ENCODE measurements around the gene HSDL1. TPM values are rescaled to one million over a fixed set of nuclear protein-coding genes. Genes with fewer than 3 reads are reported as not detected.

The HSDL1 gene
- total RNA-seq, 1 donor from 2014 or later = 15.3 TPM

DNA sequence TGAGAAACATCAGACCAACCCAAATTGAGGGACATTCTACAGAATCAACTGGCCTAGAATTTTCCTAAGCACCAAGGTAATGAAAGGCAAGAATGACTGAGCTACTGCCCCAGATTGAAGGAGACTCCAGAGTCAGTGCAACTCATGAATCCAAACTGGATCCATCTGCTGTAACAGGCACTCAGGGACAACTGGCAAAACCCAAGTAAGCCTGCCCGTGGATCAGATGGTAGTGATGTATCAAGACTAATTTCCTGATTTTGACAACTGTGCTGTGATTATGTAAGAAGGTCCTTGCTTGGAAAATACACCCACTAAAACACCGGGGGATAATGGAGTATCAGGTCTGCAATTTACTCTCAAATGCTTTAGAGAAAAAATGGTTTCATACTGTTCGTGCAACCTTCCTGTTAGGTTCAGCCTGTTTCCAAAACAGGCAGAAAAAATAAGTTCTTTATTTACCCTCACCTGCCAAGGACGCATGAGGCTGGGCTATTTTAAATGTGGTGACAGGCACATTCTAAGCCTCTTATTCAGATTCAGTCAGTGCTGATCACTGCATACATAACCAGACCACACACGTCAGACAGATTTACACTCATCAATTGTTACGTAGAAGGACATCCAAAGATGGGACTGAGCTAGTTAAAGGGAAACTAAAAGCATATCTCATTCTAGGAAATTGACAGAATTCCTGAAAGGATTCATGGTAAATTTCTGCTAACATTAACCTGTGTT lies 35.2 kb downstream of the HSDL1 start:
- DNase-seq (no peak), ATAC-seq (ENCODE audit: low read depth) (no peak)
- peaks cover 36% of the 10 kb centered on the region for H3K4me1 Mint-ChIP-seq
- H3K4me3 Mint-ChIP-seq = no peak overlapping the region
- ChIA-PET POLR2A (no interaction called here), CTCF (no interaction called here)
- H3K9me3 Mint-ChIP-seq = no peaks in the 10 kb centered on the region
- H3K27ac Mint-ChIP-seq = no peak overlapping the region
- no peaks in the 10 kb centered on the region for H3K27me3 Mint-ChIP-seq
- TF ChIP-seq CTCF (IDR thresholded peaks at IDR 0.05) = no peak
- intact Hi-C loops (cut with micrococcal nuclease) = no loop called here
- H3K36me3 Mint-ChIP-seq (ENCODE audit: low read depth) = peaks cover 44% of the 10 kb centered on the region

GRCh38 chr16:84107921-84108320 lies 37.1 kb downstream of the HSDL1 start:
- Mint-ChIP-seq H3K4me1 (peaks cover 34% of the 10 kb centered on the region), H3K27ac (no peak overlapping the region), H3K36me3 (ENCODE audit: low read depth) (peaks cover 44% of the 10 kb centered on the region), H3K9me3 (no peaks in the 10 kb centered on the region), H3K4me3 (no peak overlapping the region), H3K27me3 (no peaks in the 10 kb centered on the region)
- intact Hi-C loops (cut with micrococcal nuclease) = no loop called here
- DNase-seq (no peak), ATAC-seq (ENCODE audit: low read depth) (no peak)
- no peak for TF ChIP-seq CTCF (IDR thresholded peaks at IDR 0.05)
- ChIA-PET CTCF (no interaction called here), POLR2A (interaction anchor here (1.4 kb wide), 1 partner anchor 9 kb away, joined by 4 read pairs; the partner anchor contains the start of gene MBTPS1)

DNA sequence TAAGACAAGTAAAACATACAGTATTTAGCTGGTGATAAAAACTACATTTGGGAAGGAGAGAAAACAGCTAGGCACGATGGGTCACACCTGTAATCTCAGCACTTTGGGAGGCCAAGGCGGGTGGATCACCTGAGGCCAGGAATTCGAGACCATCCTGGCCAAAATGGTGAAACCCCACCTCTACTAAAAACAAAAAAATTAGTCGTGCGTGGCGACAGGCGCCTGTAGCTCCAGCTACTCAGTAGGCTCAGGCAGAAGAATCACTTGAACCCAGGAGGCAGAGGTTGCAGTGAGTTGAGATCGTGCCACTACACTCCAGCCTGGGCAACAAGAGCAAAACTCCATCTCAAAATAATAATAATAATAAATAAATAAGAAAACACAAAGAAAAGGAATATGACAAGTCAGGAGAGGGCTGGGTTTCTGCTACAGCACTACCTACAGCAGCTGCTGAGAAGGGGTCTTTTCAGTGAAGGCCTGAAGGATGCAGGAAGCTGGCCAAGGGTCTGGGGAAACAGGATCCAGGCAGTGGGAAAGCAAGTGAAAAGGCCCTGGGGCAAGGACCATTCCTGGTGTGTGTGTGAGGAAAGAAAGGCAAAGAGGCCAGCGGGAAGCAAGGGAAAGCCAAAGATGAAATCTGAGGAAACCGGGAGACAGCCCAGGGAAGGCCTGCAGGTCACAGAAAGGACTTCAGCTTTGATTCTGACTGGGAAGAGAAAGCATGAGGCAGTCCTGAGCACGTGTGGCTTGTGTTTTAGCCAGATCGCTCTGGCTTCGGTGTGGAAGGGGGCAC lies 38.8 kb downstream of the HSDL1 start:
- no peak for TF ChIP-seq CTCF (IDR thresholded peaks at IDR 0.05)
- intact Hi-C loops (cut with micrococcal nuclease) = no loop called here
- Mint-ChIP-seq H3K4me3 (no peak overlapping the region), H3K27ac (no peak overlapping the region), H3K4me1 (peaks cover 35% of the 10 kb centered on the region), H3K27me3 (no peaks in the 10 kb centered on the region), H3K36me3 (ENCODE audit: low read depth) (peaks cover 53% of the 10 kb centered on the region), H3K9me3 (no peaks in the 10 kb centered on the region)
- ATAC-seq (ENCODE audit: low read depth) (no peak), DNase-seq (no peak)
- CTCF ChIA-PET = interaction anchor here (0.8 to 1.0 kb wide), 2 partner anchors 22 to 81 kb away, joined by 3 read pairs; partner anchors contain the start of gene TAF1C
- POLR2A ChIA-PET = interaction anchor here (1.6 kb wide), 1 partner anchor 11 kb away, joined by 8 read pairs; the partner anchor contains the start of gene MBTPS1

DNA sequence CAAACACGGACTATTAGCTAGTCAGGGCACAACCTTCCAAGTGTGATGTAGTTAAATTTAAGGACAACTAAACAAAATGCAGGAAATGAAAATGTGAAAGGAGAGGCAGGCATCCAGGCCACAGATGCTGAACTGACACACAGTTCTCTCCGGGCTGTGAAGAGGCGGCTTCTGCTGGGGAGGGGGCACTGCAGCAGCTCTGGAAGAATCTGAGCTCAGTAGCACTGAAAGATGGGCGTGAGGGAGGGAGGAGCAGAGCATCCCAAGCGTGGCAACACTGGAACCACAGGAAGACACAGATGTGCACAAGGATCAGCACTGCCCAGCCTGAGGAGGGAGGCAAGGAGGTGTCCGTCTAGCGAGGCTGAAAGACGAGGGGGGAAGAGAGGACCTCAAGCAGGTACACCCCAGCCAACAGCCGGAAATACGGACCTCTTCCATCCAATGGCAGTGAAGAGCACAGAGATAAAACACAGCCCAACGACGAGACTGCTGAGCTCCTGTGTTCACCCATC lies 39.6 kb downstream of the HSDL1 start:
- H3K4me1 Mint-ChIP-seq = peaks cover 28% of the 10 kb centered on the region
- no peaks in the 10 kb centered on the region for H3K9me3 Mint-ChIP-seq
- ChIA-PET POLR2A (interaction anchor here (1.6 kb wide), 1 partner anchor 12 kb away, joined by 8 read pairs; the partner anchor contains the start of gene MBTPS1), CTCF (interaction anchor here (0.8 kb wide), 1 partner anchor 81 kb away, joined by 3 read pairs; the partner anchor contains the start of gene TAF1C)
- H3K27ac Mint-ChIP-seq = no peak overlapping the region
- no peaks in the 10 kb centered on the region for H3K27me3 Mint-ChIP-seq
- intact Hi-C loops (cut with micrococcal nuclease) = no loop called here
- DNase-seq (no peak), ATAC-seq (ENCODE audit: low read depth) (no peak)
- TF ChIP-seq CTCF (IDR thresholded peaks at IDR 0.05) = no peak
- H3K4me3 Mint-ChIP-seq = no peak overlapping the region
- peaks cover 51% of the 10 kb centered on the region for H3K36me3 Mint-ChIP-seq (ENCODE audit: low read depth)

DNA sequence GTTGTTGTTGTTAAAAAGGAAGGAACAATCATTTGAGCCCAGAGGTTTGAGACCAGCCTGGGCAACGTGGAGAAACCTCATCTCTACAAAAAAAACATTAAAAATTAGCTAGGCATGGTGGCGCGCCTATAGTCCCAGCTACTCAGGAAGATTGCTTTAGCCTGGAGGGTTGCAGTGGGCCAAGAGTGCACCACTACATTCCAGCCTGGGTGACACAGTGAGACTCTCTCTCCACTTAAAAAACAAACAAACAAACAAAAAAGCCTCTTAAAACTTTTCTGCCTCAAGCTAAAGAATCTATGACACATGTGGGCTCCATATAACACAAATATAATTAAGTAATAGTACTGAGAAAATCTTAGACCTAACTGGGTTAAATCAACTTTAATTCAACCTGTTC lies 40.7 kb downstream of the HSDL1 start:
- intact Hi-C loops (cut with micrococcal nuclease) = no loop called here
- Mint-ChIP-seq H3K9me3 (no peaks in the 10 kb centered on the region), H3K4me3 (no peak overlapping the region), H3K27ac (no peak overlapping the region), H3K27me3 (no peaks in the 10 kb centered on the region), H3K36me3 (ENCODE audit: low read depth) (peaks cover 49% of the 10 kb centered on the region), H3K4me1 (peaks cover 26% of the 10 kb centered on the region)
- TF ChIP-seq CTCF (IDR thresholded peaks at IDR 0.05) = no peak
- no peak for DNase-seq
- no peak for ATAC-seq (ENCODE audit: low read depth)
- CTCF ChIA-PET = no interaction called here
- POLR2A ChIA-PET = no interaction called here

Data from activated B cell treated with CpG ODN at 0.5 μM for 24 hours (primary cell).